CD4-positive, alpha-beta T cell treated with Interleukin-4 for 1 hour (primary cell): ENCODE results near the gene PRC1.

Source experiments
- DNase-seq, 2 donors: peaks; one replicate each; pipeline ENCODE4 v3.0.0-alpha.2; 2020 to 2022

Gene PRC1

GRCh38 chr15:90988296-90988695 lies 6.0 kb downstream of the PRC1 start:
- DNase-seq, result no peak

- no peak for DNase-seq
These were observed 6.7 kb downstream of the PRC1 start for GRCh38 chr15:90987561-90988141.

- DNase-seq, result no peak
These were observed 7.4 kb downstream of the PRC1 start for GRCh38 chr15:90986790-90987507.

GRCh38 chr15:90982135-90982534 lies 12.2 kb downstream of the PRC1 start:
- DNase-seq, result no peak

GRCh38 chr15:90981681-90982080 lies 12.7 kb downstream of the PRC1 start:
- DNase-seq, result no peak

GRCh38 chr15:90979582-90979981 lies 14.8 kb downstream of the PRC1 start:
- DNase-seq, result no peak

- no peak for DNase-seq
These were observed 20.1 kb downstream of the PRC1 start for GRCh38 chr15:90974216-90974615.

- DNase-seq, result no peak
These were observed 22.2 kb downstream of the PRC1 start for GRCh38 chr15:90972133-90972532.

- no peak for DNase-seq
These were observed 24.1 kb downstream of the PRC1 start for GRCh38 chr15:90970274-90970673.

GRCh38 chr15:90968434-90968833 lies 25.9 kb downstream of the PRC1 start:
- no peak for DNase-seq

GRCh38 chr15:90967206-90967605 lies 27.1 kb downstream of the PRC1 start:
- no peak for DNase-seq

GRCh38 chr15:90966262-90966661 lies 28.1 kb downstream of the PRC1 start:
- DNase-seq, result no peak

- DNase-seq, result no peak
These were observed 32.3 kb downstream of the PRC1 start for GRCh38 chr15:90962021-90962420.

- no peak for DNase-seq
These were observed 33.8 kb downstream of the PRC1 start for GRCh38 chr15:90960298-90961091.

GRCh38 chr15:90959894-90960293 lies 34.4 kb downstream of the PRC1 start:
- DNase-seq, result no peak

- no peak for DNase-seq
These were observed 35.2 kb downstream of the PRC1 start for GRCh38 chr15:90959028-90959595.

- no peak for DNase-seq
These were observed 36.5 kb downstream of the PRC1 start for GRCh38 chr15:90957791-90958190.

GRCh38 chr15:90957031-90957790 lies 37.1 kb downstream of the PRC1 start:
- no peak for DNase-seq

- DNase-seq, result peak; percentile 64 to 69
These were observed 37.9 kb downstream of the PRC1 start for GRCh38 chr15:90956274-90957030.

GRCh38 chr15:90955624-90956273 lies 38.6 kb downstream of the PRC1 start:
- no peak for DNase-seq
